Tibial artery (tissue), 4 donors: ENCODE measurements around the gene APEH.
"Not testable (repeated sequence)": the region's sequence is repeated elsewhere in the genome, so short reads cannot be mapped to it uniquely, and the experiment has no call there.

Experiments
- DNase-seq, 2 donors: peaks; one replicate each; pipeline ENCODE4 v3.0.0-alpha.2; 2019
- H3K27ac ChIP-seq, 2 donors: fragments of 200-600 bp; sonication (generic) in 1 of 2; 1 replicate in 1 of 2; 2 replicates in 1 of 2; pipeline ENCODE4 v1.5.1; 2018 to 2019; ENCODE audit warnings: mild to moderate bottlenecking in 1 of 2
- H3K27me3 ChIP-seq, 2 donors: fragments of 200-600 bp; sonication (generic) in 1 of 2; one replicate each; pipeline versions ENCODE4 v1.5.1 to v1.6.0; 2016 to 2019
- H3K36me3 ChIP-seq, 3 donors: fragments of 200-600 bp; sonication (generic) in 2 of 3; one replicate each; pipeline ENCODE4 v1.5.1; 2016 to 2019; ENCODE audit warnings: mild to moderate bottlenecking in 2 of 3
- H3K4me1 ChIP-seq, 4 donors: fragments of 200-600 bp; sonication (generic) in 2 of 4; 1 replicate in 3 of 4; 2 replicates in 1 of 4; pipeline ENCODE4 v1.5.1; 2016 to 2019
- H3K4me3 ChIP-seq, 2 donors: fragments of 200-600 bp; sonication (generic) in 1 of 2; 1 replicate in 1 of 2; 2 replicates in 1 of 2; pipeline ENCODE4 v1.5.1; 2018 to 2019; ENCODE audit warnings: mild to moderate bottlenecking in 2 of 2
- H3K9me3 ChIP-seq, 3 donors: fragments of 200-600 bp; sonication (generic) in 1 of 3; one replicate each; pipeline ENCODE4 v1.5.1; 2016 to 2019
- CTCF ChIP-seq, 2 experiments: fragments of 200-600 bp in 1 of 2; fragments of 450-650 bp in 1 of 2; IDR thresholded peaks; one replicate each; pipeline ENCODE4 v1.5.1; 2017 to 2019; ENCODE audit warnings: antibody characterized with exemption in 2 of 2, mild to moderate bottlenecking in 1 of 2, moderate library complexity in 1 of 2
- intact Hi-C: fragments of 100-400 bp; cut with DNase I; formaldehyde crosslinking; loops from one replicate; pipeline ENCODE4 v1.15.0; 2023; ENCODE audit warnings: low total_unique reads

APEH gene

GRCh38 chr3:49681232-49681522 is 7.0 kb downstream of the APEH start:
- intact Hi-C loops = no loop called here
- no peak for DNase-seq
- Histone ChIP-seq H3K27ac (no peak overlapping the region), H3K27me3 (no peaks in the 10 kb centered on the region), H3K4me1 (peaks cover 0 to 6% (median 2%) of the 10 kb centered on the region in 4 donors), H3K4me3 (no peak overlapping the region), H3K36me3 (peaks cover 71 to 87% (median 79%) of the 10 kb centered on the region in 3 donors), H3K9me3 (no peaks in the 10 kb centered on the region)
- TF ChIP-seq CTCF (IDR thresholded peaks at IDR 0.05) = no peak

GRCh38 chr3:49681543-49681942 is 7.4 kb downstream of the APEH start:
- peaks cover 0 to 9% (median 4%) of the 10 kb centered on the region in 4 donors for H3K4me1 ChIP-seq
- intact Hi-C loops = no loop called here
- no peak overlapping the region for H3K27ac ChIP-seq
- H3K9me3 ChIP-seq = no peaks in the 10 kb centered on the region
- no peak for DNase-seq
- H3K4me3 ChIP-seq = no peak overlapping the region
- no peaks in the 10 kb centered on the region for H3K27me3 ChIP-seq
- H3K36me3 ChIP-seq = peaks cover 67 to 83% (median 75%) of the 10 kb centered on the region in 3 donors
- no peak for TF ChIP-seq CTCF (IDR thresholded peaks at IDR 0.05)

- H3K4me1 ChIP-seq = peaks cover 0 to 16% (median 9%) of the 10 kb centered on the region in 4 donors
- intact Hi-C loops = no loop called here
- H3K27ac ChIP-seq = no peak overlapping the region
- H3K4me3 ChIP-seq = no peak overlapping the region
- H3K9me3 ChIP-seq = no peaks in the 10 kb centered on the region
- DNase-seq = no peak
- H3K27me3 ChIP-seq = no peaks in the 10 kb centered on the region
- peaks cover 52 to 67% (median 59%) of the 10 kb centered on the region in 3 donors for H3K36me3 ChIP-seq
- no peak for TF ChIP-seq CTCF (IDR thresholded peaks at IDR 0.05)
Measured at GRCh38 chr3:49683162-49683561, 9.0 kb downstream of the APEH start.

- intact Hi-C loops, H3K27me3 ChIP-seq, H3K4me3 ChIP-seq, H3K27ac ChIP-seq, H3K9me3 ChIP-seq, DNase-seq: not testable (repeated sequence)
- H3K36me3 ChIP-seq = peaks cover 39 to 54% (median 46%) of the 10 kb centered on the region in 3 donors
- peaks cover 0 to 26% (median 15%) of the 10 kb centered on the region in 4 donors for H3K4me1 ChIP-seq
Measured at GRCh38 chr3:49684453-49684852, 10.3 kb downstream of the APEH start.

- H3K27me3 ChIP-seq, H3K27ac ChIP-seq, H3K4me3 ChIP-seq, H3K9me3 ChIP-seq, intact Hi-C loops, DNase-seq: not testable (repeated sequence)
- Histone ChIP-seq H3K4me1 (peaks cover 0 to 29% (median 18%) of the 10 kb centered on the region in 4 donors), H3K36me3 (peaks cover 33 to 47% (median 40%) of the 10 kb centered on the region in 3 donors)
Measured at GRCh38 chr3:49685103-49685502, 11.0 kb downstream of the APEH start.

GRCh38 chr3:49685846-49686245 is 11.7 kb downstream of the APEH start:
- DNase-seq, H3K27me3 ChIP-seq, H3K27ac ChIP-seq, intact Hi-C loops, H3K9me3 ChIP-seq: not testable (repeated sequence)
- peaks cover 27 to 40% (median 32%) of the 10 kb centered on the region in 3 donors for H3K36me3 ChIP-seq
- peak overlapping the region; percentile 36 to 46 for H3K4me3 ChIP-seq
- peaks cover 0 to 36% (median 26%) of the 10 kb centered on the region in 4 donors for H3K4me1 ChIP-seq

GRCh38 chr3:49686346-49686745 is 12.2 kb downstream of the APEH start:
- H3K4me3 ChIP-seq = peak overlapping the region; percentile 36 to 46
- H3K27me3 ChIP-seq, DNase-seq, intact Hi-C loops, H3K9me3 ChIP-seq: not testable (repeated sequence)
- H3K36me3 ChIP-seq = peaks cover 22 to 35% (median 27%) of the 10 kb centered on the region in 3 donors
- H3K27ac ChIP-seq = peak overlapping the region; percentile 4 to 33
- peaks cover 0 to 41% (median 31%) of the 10 kb centered on the region in 4 donors for H3K4me1 ChIP-seq

DNA sequence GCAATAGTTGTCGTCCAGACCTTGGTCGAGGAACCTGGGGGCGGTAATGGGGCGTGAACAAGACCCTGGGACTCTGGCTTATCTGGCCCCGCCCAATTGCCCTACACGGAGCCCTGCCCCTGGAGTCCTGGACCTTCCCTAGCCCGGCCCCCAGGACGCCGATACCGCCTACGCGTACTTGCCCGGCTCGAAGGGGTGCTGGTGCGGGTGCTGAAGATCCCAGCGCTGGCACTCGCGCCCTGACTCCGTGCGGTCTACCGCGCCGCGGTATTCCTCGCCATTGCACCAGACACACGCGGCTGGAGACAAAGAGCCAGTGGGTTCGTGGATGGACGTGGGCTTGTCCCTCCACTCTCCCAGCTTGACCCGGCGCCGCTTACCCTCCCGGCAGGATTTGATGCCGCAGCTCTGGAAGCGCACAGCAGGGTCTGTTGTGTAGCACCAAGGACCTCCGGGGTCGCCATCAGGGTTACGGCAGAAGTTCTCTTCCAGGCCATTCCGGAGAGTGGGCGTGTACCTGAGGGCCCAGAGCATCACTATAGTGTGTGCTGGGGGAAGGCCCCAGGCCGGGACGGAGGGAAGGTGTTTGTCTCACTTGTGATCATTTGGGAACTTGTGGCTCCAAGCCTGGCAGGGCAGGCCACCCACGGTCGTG is 12.7 kb downstream of the APEH start:
- intact Hi-C loops, DNase-seq: not testable (repeated sequence)
- peak overlapping the region; percentile 36 to 46 for H3K4me3 ChIP-seq

DNA sequence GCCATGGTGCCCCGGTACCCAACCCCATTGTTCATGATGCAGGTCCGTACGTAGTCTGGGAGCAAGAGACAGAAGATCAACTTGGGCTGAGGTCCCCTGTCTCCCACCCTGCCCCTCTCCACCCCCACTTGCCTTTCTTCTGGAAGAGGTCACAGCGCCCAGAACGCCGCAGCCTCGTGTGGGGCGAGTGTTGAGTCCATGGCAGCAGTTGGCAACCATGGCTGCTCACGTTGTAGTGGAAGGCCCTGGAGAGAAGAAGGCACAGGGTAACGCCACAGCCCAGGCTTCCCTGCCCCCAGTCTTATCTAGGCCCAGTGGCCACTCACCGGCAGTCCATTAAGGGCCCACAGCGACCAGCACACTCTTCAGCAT is 13.3 kb downstream of the APEH start:
- H3K27ac ChIP-seq, H3K4me3 ChIP-seq, H3K9me3 ChIP-seq, DNase-seq, H3K27me3 ChIP-seq, intact Hi-C loops: not testable (repeated sequence)
- H3K36me3 ChIP-seq = peaks cover 14 to 24% (median 16%) of the 10 kb centered on the region in 3 donors
- H3K4me1 ChIP-seq = peaks cover 0 to 48% (median 33%) of the 10 kb centered on the region in 4 donors

More for the DNA sequence above, 12.7 kb downstream of the APEH start:
- H3K27me3 ChIP-seq, H3K9me3 ChIP-seq: not testable (repeated sequence)
- peaks cover 0 to 47% (median 33%) of the 10 kb centered on the region in 4 donors for H3K4me1 ChIP-seq
- peak overlapping the region; percentile 4 to 33 for H3K27ac ChIP-seq
- peaks cover 16 to 29% (median 22%) of the 10 kb centered on the region in 3 donors for H3K36me3 ChIP-seq

- H3K27me3 ChIP-seq, H3K9me3 ChIP-seq, intact Hi-C loops, DNase-seq: not testable (repeated sequence)
- Histone ChIP-seq H3K4me1 (peaks cover 0 to 48% (median 33%) of the 10 kb centered on the region in 4 donors), H3K27ac (peak overlapping the region; percentile 84 to 85), H3K4me3 (peak overlapping the region; percentile 81 to 91), H3K36me3 (peaks cover 3 to 13% (median 6%) of the 10 kb centered on the region in 3 donors)
Measured at GRCh38 chr3:49688338-49689045, 14.3 kb downstream of the APEH start.
